AG09309 (cell line): ENCODE data around the gene CHRM2.

Experiments
- DNase-seq: peaks from one replicate; pipeline ENCODE4 v3.0.0-alpha.2; 2010; ENCODE audit warnings: low read depth
- H3K4me3 ChIP-seq: 2 replicates; pipeline ENCODE4 v1.5.1; 2011; ENCODE audit warnings: mild to moderate bottlenecking, low read depth, low read length, moderate library complexity; ENCODE audit not compliant: control insufficient read depth
- TF ChIP-seq, protein P1 (sequence below): IDR thresholded peaks from 2 replicates; pipeline ENCODE4 v1.5.1; 2011; ENCODE audit warnings: mild to moderate bottlenecking, low read depth, low read length, inconsistent platforms; ENCODE audit not compliant: insufficient read depth, control insufficient read depth; ENCODE audit errors: missing control alignments

Gene CHRM2

DNA sequence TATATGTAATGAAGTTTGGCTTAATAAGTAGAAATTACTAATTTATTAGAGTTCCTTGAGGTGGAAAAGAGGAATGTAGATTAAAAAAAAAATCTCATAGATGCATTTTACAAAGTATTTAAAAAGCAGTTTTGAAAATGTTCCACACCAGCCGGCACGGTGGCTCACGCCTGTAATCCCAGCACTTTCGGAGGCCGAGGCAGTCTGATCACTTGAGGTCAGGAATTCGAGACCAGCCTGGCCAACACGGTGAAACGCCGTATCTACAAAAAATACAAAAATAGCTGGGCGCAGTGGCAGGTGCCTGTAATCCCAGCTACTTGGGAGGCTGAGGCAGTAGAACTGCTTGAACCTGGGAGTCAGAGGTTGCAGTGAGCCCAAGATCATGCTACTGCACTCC, 3.2 kb upstream of the CHRM2 start:
- DNase-seq, result no peak
- TF ChIP-seq, protein P1, sequence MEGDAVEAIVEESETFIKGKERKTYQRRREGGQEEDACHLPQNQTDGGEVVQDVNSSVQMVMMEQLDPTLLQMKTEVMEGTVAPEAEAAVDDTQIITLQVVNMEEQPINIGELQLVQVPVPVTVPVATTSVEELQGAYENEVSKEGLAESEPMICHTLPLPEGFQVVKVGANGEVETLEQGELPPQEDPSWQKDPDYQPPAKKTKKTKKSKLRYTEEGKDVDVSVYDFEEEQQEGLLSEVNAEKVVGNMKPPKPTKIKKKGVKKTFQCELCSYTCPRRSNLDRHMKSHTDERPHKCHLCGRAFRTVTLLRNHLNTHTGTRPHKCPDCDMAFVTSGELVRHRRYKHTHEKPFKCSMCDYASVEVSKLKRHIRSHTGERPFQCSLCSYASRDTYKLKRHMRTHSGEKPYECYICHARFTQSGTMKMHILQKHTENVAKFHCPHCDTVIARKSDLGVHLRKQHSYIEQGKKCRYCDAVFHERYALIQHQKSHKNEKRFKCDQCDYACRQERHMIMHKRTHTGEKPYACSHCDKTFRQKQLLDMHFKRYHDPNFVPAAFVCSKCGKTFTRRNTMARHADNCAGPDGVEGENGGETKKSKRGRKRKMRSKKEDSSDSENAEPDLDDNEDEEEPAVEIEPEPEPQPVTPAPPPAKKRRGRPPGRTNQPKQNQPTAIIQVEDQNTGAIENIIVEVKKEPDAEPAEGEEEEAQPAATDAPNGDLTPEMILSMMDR, result no peak
- H3K4me3 ChIP-seq, result no peak overlapping the region

DNA sequence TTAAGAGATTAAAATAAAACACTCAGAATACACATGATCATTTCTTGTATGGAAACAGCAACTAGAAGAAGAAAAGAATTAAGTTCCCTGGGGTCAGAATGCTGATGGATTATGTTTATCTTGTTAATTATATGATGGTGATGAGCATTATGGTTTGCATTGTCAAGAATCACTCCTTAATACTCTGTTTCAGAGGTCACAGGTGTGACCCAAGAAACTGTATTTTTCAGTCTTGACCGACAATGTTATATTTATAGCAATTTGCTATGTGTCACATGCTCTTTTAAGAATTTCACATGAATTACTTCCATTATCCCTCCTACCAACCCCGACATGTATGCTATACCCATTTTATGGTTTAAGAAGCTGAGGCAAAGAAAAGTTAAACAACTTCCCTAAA, 2.7 kb upstream of the CHRM2 start:
- DNase-seq, result no peak
- TF ChIP-seq, protein P1, result no peak
- H3K4me3 ChIP-seq, result no peak overlapping the region

DNA sequence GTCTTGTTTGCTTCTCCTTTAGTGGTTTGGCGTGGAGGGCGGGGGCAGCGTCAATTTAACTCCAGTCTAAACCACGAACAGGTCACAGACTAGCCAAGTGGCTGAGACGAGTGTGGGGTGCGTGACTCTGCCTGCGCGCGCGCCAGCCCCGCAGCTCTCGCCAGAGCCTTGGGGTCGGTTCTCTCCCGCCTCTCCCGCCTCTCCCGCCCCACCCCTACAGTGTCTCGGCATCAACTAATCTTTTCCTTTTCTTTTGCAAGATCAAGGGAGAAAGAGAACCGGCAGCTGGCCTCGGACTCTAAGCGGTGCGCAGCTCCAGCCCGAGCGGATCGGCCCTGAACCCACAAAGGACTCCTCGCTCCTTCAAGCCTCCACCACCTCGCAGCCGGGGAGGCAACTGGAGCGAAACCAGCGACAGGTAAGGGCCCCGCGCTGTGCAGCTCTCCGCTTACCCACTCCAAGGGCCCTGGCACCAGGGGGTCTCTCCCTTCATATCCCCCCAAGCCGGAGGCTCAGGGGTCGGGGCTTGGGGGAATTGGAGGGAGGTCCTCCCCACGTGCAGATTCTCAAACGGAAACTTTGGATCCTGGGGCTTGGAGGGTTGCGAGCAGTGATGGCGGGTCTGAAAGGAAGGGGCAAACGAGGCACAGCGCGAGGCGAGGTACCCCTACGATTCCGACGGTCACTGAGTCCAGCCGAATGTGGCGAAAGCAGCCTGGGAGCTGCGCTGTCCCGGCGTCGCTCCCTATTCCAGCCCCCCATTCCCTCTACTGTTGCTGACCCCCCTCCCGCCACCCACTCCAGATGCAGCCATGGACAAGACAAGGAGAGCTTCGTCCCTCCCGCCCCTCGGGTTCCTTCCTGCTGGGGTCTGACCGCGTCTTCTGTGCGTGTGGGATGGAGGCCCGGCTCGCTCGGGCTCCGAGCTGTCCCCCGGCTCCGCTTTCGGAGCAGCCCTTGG, 829 bp downstream of the CHRM2 start:
- DNase-seq, result no peak
- TF ChIP-seq, protein P1, result no peak
- peak overlapping the region; percentile 78 for H3K4me3 ChIP-seq

DNA sequence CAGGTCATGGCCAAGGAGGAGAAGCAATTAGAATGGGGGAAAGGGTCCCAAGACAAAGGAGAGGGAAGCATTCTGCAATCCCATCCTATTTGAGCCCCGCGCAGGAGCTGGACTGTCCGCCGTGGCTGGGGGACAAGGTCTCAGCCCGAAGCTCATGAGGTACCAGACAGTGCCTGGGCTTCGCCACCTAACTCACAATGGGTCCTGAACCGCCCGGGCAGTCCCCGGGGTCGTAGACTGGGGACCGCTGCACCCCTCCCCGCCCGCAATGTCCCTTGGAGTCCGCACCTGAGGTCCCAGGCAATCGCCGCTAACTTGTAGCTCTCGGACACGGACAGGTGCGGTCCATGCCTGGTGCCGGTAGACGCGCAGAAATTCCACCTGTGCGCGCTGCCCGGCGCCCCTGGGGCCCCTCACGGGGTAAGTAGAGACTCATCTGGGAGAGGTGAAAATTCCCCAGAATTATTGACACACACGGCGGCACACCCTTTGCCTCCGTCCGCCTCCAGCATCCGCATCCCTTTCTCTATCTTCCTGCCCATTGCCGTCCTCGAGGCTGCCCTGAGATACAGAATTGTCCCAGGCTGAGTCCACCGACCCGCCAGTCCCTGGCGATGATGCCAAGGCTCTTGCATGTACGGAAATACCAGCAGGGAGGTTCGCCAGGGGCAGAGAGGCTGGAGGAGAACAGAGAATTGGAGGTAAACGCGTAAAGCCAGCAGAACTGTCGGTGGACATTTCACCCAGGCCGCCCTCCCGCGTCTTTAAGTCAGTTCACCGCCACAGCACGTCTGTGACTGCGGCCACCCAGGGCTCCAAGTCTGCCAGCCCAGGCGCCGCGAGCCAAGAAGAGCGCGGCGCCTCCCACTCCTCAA, 1.8 kb downstream of the CHRM2 start:
- peak overlapping the region; percentile 78 for H3K4me3 ChIP-seq
- TF ChIP-seq, protein P1, result no peak
- no peak for DNase-seq

DNA sequence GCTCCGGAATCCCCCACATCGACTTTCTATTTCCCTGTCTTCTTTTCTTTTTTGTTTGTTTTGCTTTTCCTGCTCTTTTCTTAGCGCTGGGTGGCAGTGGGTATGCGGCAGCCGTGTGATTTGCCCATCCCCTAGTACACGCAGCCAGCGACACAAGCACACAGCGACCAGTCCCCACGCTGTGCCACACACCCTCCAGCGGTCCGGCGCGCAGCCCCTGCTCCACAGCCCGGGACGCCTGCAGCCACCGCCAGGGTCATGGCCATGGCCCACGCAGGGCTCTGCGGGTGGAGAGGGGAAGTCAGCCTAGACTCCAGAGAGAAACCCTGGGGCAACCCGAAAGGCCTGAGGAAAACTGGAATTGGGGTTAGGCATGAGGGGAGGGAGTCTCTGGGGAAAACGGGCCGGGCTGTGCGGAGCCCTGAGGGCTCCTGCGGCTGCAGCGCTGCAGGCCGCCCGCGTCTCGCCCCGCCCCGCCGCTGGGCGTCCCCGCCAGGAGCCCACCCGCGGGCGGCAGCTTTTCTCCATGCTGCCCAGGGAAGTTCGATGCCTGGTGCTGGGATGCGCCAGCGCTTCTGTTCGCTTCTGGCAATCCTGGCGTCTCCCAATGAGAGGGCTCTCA, 2.5 kb downstream of the CHRM2 start:
- no peak for DNase-seq
- H3K4me3 ChIP-seq, result peak overlapping the region; percentile 78
- TF ChIP-seq, protein P1, result no peak

DNA sequence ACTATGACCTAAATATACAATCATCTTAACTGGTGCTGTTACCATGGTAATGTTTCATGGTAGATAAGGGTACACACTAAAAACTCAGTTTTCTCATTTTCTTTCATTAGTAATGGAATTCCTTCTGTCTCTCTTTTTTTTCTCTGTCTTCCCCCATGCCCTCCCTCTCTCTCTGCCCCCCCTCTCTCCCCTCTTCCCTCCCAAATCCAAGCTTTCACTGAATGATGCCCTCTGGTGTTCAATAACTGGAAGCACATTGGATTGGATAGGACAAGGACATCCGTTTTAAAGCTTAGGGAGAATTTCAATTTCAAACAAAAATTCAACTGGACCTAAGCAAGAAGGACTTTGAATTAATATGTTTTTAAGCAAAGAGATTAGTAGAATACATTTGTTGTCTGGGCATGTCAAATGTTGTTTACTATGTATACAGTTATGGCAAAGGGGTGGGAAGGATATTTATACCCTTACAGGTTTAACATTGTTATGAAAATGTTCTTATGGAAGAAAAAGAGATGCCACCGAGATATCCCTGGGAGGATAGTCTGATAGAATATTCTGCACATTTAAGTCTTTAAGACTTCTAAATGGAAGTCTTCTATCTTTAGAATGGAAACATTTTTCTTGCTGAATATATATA, 6.1 kb downstream of the CHRM2 start:
- no peak for DNase-seq

More for the DNA sequence above, 6.1 kb downstream of the CHRM2 start:
- TF ChIP-seq, protein P1, result peak; percentile 48
- H3K4me3 ChIP-seq, result no peak overlapping the region
